Neural progenitor cell (in vitro differentiated cells): ENCODE measurements around the gene SEL1L3. TPM values are rescaled to one million over a fixed set of nuclear protein-coding genes. Genes with fewer than 3 reads are reported as not detected.

Experiments used
- DNase-seq: peaks from one replicate; pipeline ENCODE4 v3.0.0-alpha.2; 2016; ENCODE audit warnings: low spot score
- H2AFZ ChIP-seq: fragments of 200-600 bp; sonication (generic); replicated peaks from 2 replicates; pipeline ENCODE4 v1.6.1; 2016; ENCODE audit warnings: antibody characterized with exemption
- H3F3A ChIP-seq: fragments of 200-600 bp; sonication (generic); 2 replicates; pipeline ENCODE4 v1.6.1; 2016; ENCODE audit warnings: antibody characterized with exemption, low read depth
- H3K27ac ChIP-seq: fragments of 200-600 bp; sonication (generic); 2 replicates; pipeline ENCODE4 v1.5.1; 2016; ENCODE audit warnings: mild to moderate bottlenecking
- H3K27me3 ChIP-seq: fragments of 200-600 bp; sonication (generic); 2 replicates; pipeline ENCODE4 v1.6.1; 2016; ENCODE audit warnings: mild to moderate bottlenecking, moderate library complexity
- H3K36me3 ChIP-seq: fragments of 200-600 bp; sonication (generic); 2 replicates; pipeline ENCODE4 v1.5.1; 2016
- H3K4me1 ChIP-seq: fragments of 200-600 bp; sonication (generic); 2 replicates; pipeline ENCODE4 v1.6.1; 2016; ENCODE audit warnings: mixed run types
- H3K4me2 ChIP-seq: fragments of 200-600 bp; sonication (generic); 2 replicates; pipeline ENCODE4 v1.6.1; 2016
- H3K4me3 ChIP-seq: fragments of 200-600 bp; sonication (generic); 2 replicates; pipeline ENCODE4 v1.5.1; 2016
- H3K79me2 ChIP-seq: fragments of 200-600 bp; sonication (generic); 2 replicates; pipeline ENCODE4 v1.6.1; 2016; ENCODE audit warnings: low read depth
- H3K9ac ChIP-seq: fragments of 200-600 bp; sonication (generic); 2 replicates; pipeline ENCODE4 v1.6.1; 2016
- H3K9me3 ChIP-seq: fragments of 200-600 bp; sonication (generic); 2 replicates; pipeline ENCODE4 v1.5.1; 2016; ENCODE audit warnings: low read depth
- H4K20me1 ChIP-seq: fragments of 200-600 bp; sonication (generic); 2 replicates; pipeline ENCODE4 v1.6.1; 2016; ENCODE audit warnings: low read depth
- H3K27ac Mint-ChIP-seq: 3 replicates; pipeline ENCODE4 v1.8.0; 2021; ENCODE audit warnings: mixed read lengths
- H3K27me3 Mint-ChIP-seq: 2 replicates; pipeline ENCODE4 v1.8.0; 2022; ENCODE audit warnings: low read depth, mild to moderate bottlenecking, inconsistent platforms, moderate library complexity, mixed read lengths; ENCODE audit not compliant: insufficient read depth
- H3K36me3 Mint-ChIP-seq: 3 replicates; pipeline ENCODE4 v1.8.0; 2021; ENCODE audit warnings: mixed read lengths
- H3K4me1 Mint-ChIP-seq: 3 replicates; pipeline ENCODE4 v1.8.0; 2021; ENCODE audit warnings: mixed read lengths
- H3K4me3 Mint-ChIP-seq: 3 replicates; pipeline ENCODE4 v1.8.0; 2021; ENCODE audit warnings: mild to moderate bottlenecking, moderate library complexity, mixed read lengths
- H3K9me3 Mint-ChIP-seq: 3 replicates; pipeline ENCODE4 v1.8.0; 2020; ENCODE audit warnings: mixed read lengths
- CTCF ChIP-seq: fragments of 200-600 bp; sonication (generic); IDR thresholded peaks from 2 replicates; pipeline ENCODE4 v1.5.1; 2017; ENCODE audit warnings: antibody characterized with exemption, mild to moderate bottlenecking
- EZH2 ChIP-seq: fragments of 200-600 bp; sonication (generic); IDR thresholded peaks from 2 replicates; pipeline ENCODE4 v1.6.1; 2017; ENCODE audit warnings: antibody characterized with exemption, mild to moderate bottlenecking, moderate library complexity
- EZH2phosphoT487 ChIP-seq: fragments of 200-600 bp; sonication (generic); IDR thresholded peaks from 2 replicates; pipeline ENCODE4 v1.6.1; 2017; ENCODE audit warnings: antibody characterized with exemption
- total RNA-seq: library from RNA; depleted of rRNA; stranded (reverse); fragments of >200 nt; gene quantifications from 2 replicates; pipeline ENCODE4 v1.2.3, GENCODE V29; 2015; ENCODE audit warnings: low replicate concordance

Gene SEL1L3
- total RNA-seq, 1 donor from 2014 or later, result 87.2 TPM

GRCh38 chr4:25783126-25783525 lies 79.7 kb downstream of the SEL1L3 start:
- H3K4me2 ChIP-seq, result no peak overlapping the region
- no peaks in the 10 kb centered on the region for H3F3A ChIP-seq
- no peaks in the 10 kb centered on the region for H3K79me2 ChIP-seq
- no peaks in the 10 kb centered on the region for H3K4me1 ChIP-seq
- no peaks in the 10 kb centered on the region for H4K20me1 ChIP-seq
- Mint-ChIP-seq H3K27me3 (no peaks in the 10 kb centered on the region), H3K36me3 (peaks cover 12% of the 10 kb centered on the region), H3K9me3 (no peaks in the 10 kb centered on the region), H3K4me1 (peaks cover 2% of the 10 kb centered on the region), H3K4me3 (no peak overlapping the region), H3K27ac (no peak overlapping the region)
- no peak overlapping the region for H3K9ac ChIP-seq
- no peak overlapping the region for H3K27ac ChIP-seq
- no peak for DNase-seq
- no peak overlapping the region for H2AFZ ChIP-seq
- TF ChIP-seq EZH2phosphoT487, result no peak
- no peak for TF ChIP-seq EZH2
- no peak for TF ChIP-seq CTCF
- no peak overlapping the region for H3K4me3 ChIP-seq
- no peaks in the 10 kb centered on the region for H3K9me3 ChIP-seq
- no peaks in the 10 kb centered on the region for H3K27me3 ChIP-seq
- H3K36me3 ChIP-seq, result no peaks in the 10 kb centered on the region

- Histone ChIP-seq H3F3A (no peaks in the 10 kb centered on the region), H3K9me3 (no peaks in the 10 kb centered on the region), H3K4me2 (no peak overlapping the region), H3K79me2 (no peaks in the 10 kb centered on the region), H3K4me3 (no peak overlapping the region), H3K27ac (no peak overlapping the region), H3K4me1 (no peaks in the 10 kb centered on the region), H2AFZ (no peak overlapping the region), H4K20me1 (no peaks in the 10 kb centered on the region), H3K27me3 (no peaks in the 10 kb centered on the region), H3K36me3 (no peaks in the 10 kb centered on the region), H3K9ac (no peak overlapping the region)
- H3K27me3 Mint-ChIP-seq, result no peaks in the 10 kb centered on the region
- no peak overlapping the region for H3K4me3 Mint-ChIP-seq
- H3K9me3 Mint-ChIP-seq, result no peaks in the 10 kb centered on the region
- peaks cover 12% of the 10 kb centered on the region for H3K36me3 Mint-ChIP-seq
- TF ChIP-seq CTCF (no peak), EZH2phosphoT487 (no peak), EZH2 (no peak)
- DNase-seq, result no peak
- H3K27ac Mint-ChIP-seq, result no peak overlapping the region
- peaks cover 2% of the 10 kb centered on the region for H3K4me1 Mint-ChIP-seq
These were observed 80.3 kb downstream of the SEL1L3 start for GRCh38 chr4:25782482-25782881.

- H3K36me3 Mint-ChIP-seq, result peaks cover 15% of the 10 kb centered on the region
- no peaks in the 10 kb centered on the region for H3K79me2 ChIP-seq
- H3K9me3 ChIP-seq, result no peaks in the 10 kb centered on the region
- H3K27ac Mint-ChIP-seq, result no peak overlapping the region
- H3F3A ChIP-seq, result no peaks in the 10 kb centered on the region
- H3K4me1 Mint-ChIP-seq, result peaks cover under 1% of the 10 kb centered on the region
- H3K27me3 Mint-ChIP-seq, result no peaks in the 10 kb centered on the region
- H3K4me1 ChIP-seq, result no peaks in the 10 kb centered on the region
- H3K27ac ChIP-seq, result no peak overlapping the region
- no peak overlapping the region for H3K4me3 Mint-ChIP-seq
- no peak overlapping the region for H2AFZ ChIP-seq
- no peaks in the 10 kb centered on the region for H3K36me3 ChIP-seq
- no peak for TF ChIP-seq EZH2phosphoT487
- DNase-seq, result no peak
- H4K20me1 ChIP-seq, result no peaks in the 10 kb centered on the region
- no peak overlapping the region for H3K4me2 ChIP-seq
- no peak overlapping the region for H3K9ac ChIP-seq
- no peaks in the 10 kb centered on the region for H3K9me3 Mint-ChIP-seq
- no peak overlapping the region for H3K4me3 ChIP-seq
- no peaks in the 10 kb centered on the region for H3K27me3 ChIP-seq
These were observed 83.8 kb downstream of the SEL1L3 start for GRCh38 chr4:25779021-25779420.

- Mint-ChIP-seq H3K4me1 (no peaks in the 10 kb centered on the region), H3K36me3 (peaks cover 16% of the 10 kb centered on the region), H3K9me3 (no peaks in the 10 kb centered on the region), H3K4me3 (no peak overlapping the region), H3K27me3 (no peaks in the 10 kb centered on the region), H3K27ac (no peak overlapping the region)
- Histone ChIP-seq H3K9me3 (no peaks in the 10 kb centered on the region), H3K27me3 (no peaks in the 10 kb centered on the region), H3K4me1 (no peaks in the 10 kb centered on the region), H3K4me3 (no peak overlapping the region), H3F3A (no peaks in the 10 kb centered on the region), H4K20me1 (no peaks in the 10 kb centered on the region), H3K4me2 (no peak overlapping the region), H3K36me3 (no peaks in the 10 kb centered on the region), H2AFZ (no peak overlapping the region), H3K79me2 (no peaks in the 10 kb centered on the region), H3K9ac (no peak overlapping the region), H3K27ac (no peak overlapping the region)
- no peak for TF ChIP-seq EZH2phosphoT487
- TF ChIP-seq EZH2, result no peak
- no peak for TF ChIP-seq CTCF
- DNase-seq, result no peak
These were observed 86.0 kb downstream of the SEL1L3 start for GRCh38 chr4:25776795-25777194.
